ENCODE measurements around the gene ATP8B4.

ATP8B4 gene

GRCh38 chr15:49919034-49919433 lies 200.0 kb downstream of the ATP8B4 start:
- DNase-seq: no peak

- no peak for DNase-seq
Measured at GRCh38 chr15:49918121-49918520, 200.9 kb downstream of the ATP8B4 start.

GRCh38 chr15:49916998-49917397 lies 202.0 kb downstream of the ATP8B4 start:
- DNase-seq: no peak

GRCh38 chr15:49915822-49916221 lies 203.2 kb downstream of the ATP8B4 start:
- no peak for DNase-seq

GRCh38 chr15:49908933-49909295 lies 210.1 kb downstream of the ATP8B4 start:
- no peak for DNase-seq

- DNase-seq: no peak
Measured at GRCh38 chr15:49908236-49908932, 210.6 kb downstream of the ATP8B4 start.

GRCh38 chr15:49906966-49907365 lies 212.1 kb downstream of the ATP8B4 start:
- no peak for DNase-seq

- no peak for DNase-seq
Measured at GRCh38 chr15:49905221-49905620, 213.8 kb downstream of the ATP8B4 start.

- no peak for DNase-seq
Measured at GRCh38 chr15:49904296-49904695, 214.7 kb downstream of the ATP8B4 start.

GRCh38 chr15:49902685-49903501 lies 216.1 kb downstream of the ATP8B4 start:
- no peak for DNase-seq

- no peak for DNase-seq
Measured at GRCh38 chr15:49901996-49902684, 216.9 kb downstream of the ATP8B4 start.

- no peak for DNase-seq
Measured at GRCh38 chr15:49901321-49901720, 217.7 kb downstream of the ATP8B4 start.

- no peak for DNase-seq
Measured at GRCh38 chr15:49900903-49901235, 218.2 kb downstream of the ATP8B4 start.

- DNase-seq: no peak
Measured at GRCh38 chr15:49900006-49900902, 218.8 kb downstream of the ATP8B4 start.

- DNase-seq: no peak
Measured at GRCh38 chr15:49898575-49899283, 220.3 kb downstream of the ATP8B4 start.

- DNase-seq: no peak
Measured at GRCh38 chr15:49898097-49898496, 220.9 kb downstream of the ATP8B4 start.

- no peak for DNase-seq
Measured at GRCh38 chr15:49895347-49896223, 223.4 kb downstream of the ATP8B4 start.

GRCh38 chr15:49890689-49891088 lies 228.3 kb downstream of the ATP8B4 start:
- DNase-seq: no peak

GRCh38 chr15:49889536-49889935 lies 229.5 kb downstream of the ATP8B4 start:
- DNase-seq: no peak

GRCh38 chr15:49888734-49889133 lies 230.3 kb downstream of the ATP8B4 start:
- DNase-seq: no peak

GRCh38 chr15:49888323-49888693 lies 230.7 kb downstream of the ATP8B4 start:
- DNase-seq: no peak
